HG03354 (cell line): ENCODE results near the gene HOXC5.
"Not testable (repeated sequence)": the region's sequence is repeated elsewhere in the genome, so short reads cannot be mapped to it uniquely, and the experiment has no call there.

Experiments
- ATAC-seq: cut with Tn5 transposase; IDR thresholded peaks from one replicate; pipeline ENCODE4 v1.9.1; 2021; ENCODE audit warnings: mild to moderate bottlenecking; ENCODE audit not compliant: unreplicated experiment, poor library complexity, severe bottlenecking

HOXC5 gene

GRCh38 chr12:54081581-54082396, 48.9 kb downstream of the HOXC5 start:
- not testable (repeated sequence) for ATAC-seq

DNA sequence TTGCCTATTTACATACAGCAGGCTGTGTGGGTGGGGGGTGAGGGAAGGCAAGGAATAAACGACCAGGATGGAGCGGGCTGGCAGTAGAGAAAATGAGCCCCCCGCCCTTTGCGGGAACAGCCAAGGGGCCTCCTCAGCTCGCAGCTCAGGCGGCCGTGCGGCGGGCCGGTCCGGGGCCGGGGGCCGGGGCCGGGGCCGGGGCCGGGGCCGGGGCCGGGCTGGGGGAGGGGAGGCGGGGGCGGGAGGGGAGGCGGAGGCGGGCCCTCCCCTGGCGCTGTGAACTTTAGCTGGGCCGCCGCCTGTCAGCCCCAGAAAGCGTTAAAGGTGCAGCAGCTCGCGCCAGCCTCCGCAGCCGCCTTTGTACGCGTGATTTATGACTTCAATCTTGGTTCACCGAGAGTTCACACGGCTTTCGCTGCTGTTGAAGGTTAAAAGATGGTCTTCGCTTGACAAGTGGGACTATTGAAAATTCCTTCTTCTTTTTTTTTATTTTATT, 49.6 kb downstream of the HOXC5 start:
- no peak for ATAC-seq
